ENCODE results near the gene DEPDC5.
A peak's percentile ranks its signal among the peaks of the same experiment; 100 is the strongest.

The DEPDC5 gene

DNA sequence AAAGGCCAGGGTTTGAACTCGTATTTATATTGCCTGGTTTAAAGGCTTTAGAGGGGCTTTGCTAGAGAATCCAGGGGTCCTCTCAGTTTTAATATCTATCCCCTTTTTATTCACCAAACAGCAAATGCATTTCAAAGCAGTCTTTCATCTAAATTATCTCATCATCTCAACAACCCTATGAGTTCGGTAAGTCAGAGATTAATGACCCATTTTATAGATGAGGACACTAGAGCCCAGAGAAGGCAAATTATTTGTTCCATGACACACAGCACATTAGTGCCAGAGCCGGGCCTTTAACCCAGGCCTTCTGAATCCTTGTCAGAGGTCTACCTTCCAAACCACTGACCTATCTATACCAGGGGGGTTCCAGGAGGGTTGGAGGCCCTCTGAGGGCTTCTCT, 173.7 kb downstream of the DEPDC5 start:
- no peak for DNase-seq

DNA sequence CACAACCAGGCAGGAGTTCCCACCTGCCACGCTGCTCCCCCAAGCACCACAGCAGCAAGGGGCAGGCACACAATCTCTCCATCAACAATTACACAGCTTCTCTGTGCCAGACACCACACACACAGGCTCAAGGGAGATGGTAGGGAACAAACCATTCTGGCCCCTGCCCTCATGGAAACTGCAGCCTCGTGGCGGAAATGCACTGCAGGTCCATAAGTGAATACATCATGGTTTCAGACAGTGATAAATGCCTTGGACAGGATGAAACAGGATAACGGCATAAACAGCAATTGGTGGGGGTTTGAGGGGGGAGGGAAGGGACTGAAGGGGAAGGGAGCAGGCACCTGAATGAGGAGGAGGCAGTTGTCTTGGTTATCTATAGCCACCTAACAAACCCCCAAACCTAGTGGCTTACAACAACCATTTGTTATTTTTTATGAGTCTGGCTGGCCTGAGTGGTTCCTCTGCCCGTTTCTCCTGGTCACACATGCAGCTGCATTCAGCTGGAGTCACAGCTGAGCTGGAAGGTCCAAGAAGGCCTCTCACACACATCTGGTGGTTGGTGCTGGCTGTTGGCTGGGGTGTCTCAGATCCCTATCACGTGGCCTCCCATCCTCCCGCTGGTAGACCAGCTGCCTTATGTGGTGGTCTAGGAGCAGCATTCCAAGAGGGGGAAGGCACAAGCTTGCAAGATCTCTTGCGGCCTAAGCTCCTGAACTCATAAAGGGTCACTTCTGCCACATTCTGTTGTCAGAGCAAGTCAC, 175.5 kb downstream of the DEPDC5 start:
- peak in 1 of 2 donors; percentile 35 for DNase-seq

DNA sequence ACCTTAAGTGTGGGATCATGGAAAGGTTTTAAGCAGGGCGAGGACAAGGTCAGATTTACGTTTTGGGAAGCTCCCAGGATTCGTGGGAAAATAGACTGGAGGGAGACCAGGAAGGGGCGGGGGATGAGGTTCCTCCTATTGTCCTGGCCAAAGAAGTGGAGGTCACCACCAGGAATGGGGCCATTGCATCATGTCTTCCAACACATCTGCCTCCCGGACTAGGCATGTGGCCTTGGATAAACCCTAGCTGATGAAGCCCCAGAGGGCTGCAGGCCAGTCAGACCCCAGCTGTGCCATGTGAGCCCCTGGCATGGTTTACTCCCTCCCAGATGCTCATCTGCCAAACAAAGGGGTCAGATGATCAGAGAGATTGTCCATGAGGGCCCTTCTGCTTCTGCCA, 179.0 kb downstream of the DEPDC5 start:
- DNase-seq: no peak

DNA sequence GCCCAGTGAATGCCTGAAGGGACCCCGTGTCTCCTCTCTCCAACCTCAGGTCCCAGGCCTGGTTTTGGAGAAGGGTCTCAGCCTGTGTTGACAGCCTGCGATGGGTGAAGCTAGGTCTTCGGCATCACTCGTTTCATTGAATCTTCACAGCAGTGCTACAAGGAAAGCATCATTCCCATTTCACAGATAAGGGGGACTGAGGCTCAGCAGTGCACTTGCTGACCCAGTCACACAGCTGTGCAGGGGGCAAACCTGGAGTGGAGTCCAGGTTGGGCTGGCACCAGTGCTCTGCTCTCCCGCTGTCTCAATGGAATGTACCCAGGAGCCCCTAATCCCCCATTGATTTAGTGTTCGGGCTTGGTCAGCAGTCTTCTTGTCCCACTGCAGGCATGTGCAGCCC, 179.6 kb downstream of the DEPDC5 start:
- DNase-seq: no peak

DNA sequence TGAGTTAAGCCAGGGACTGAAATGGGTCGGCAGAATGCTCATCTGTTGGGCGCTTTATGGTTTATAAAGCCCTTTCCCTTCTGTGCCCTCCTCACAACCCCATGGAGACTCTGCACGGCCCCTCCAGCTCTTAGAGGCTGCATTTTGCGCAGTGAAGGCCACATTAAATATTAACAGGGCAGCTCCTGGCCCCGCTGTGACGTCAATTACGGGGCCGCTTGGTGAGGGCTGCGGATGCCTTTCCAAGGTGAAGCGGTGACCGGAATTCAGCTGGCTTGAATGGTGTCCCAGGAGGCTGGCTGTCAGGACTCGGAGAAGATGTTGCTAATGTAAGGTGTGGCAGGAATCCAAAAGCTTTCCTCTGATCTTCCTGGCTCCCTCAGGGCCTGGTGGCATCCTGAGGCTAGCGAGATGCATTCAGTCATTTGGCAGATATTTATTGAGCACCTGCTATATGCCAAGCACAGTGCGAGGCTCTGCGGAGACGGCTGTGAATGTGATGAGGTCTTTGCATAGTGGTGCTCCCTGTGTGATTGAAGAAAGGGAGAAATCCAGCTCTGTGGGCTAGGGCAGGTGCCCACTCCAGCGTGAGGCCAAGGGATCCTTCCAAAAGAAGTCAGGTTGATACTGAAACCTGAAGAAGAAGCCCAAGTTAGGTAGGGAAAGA, 180.1 kb downstream of the DEPDC5 start:
- no peak for DNase-seq

DNA sequence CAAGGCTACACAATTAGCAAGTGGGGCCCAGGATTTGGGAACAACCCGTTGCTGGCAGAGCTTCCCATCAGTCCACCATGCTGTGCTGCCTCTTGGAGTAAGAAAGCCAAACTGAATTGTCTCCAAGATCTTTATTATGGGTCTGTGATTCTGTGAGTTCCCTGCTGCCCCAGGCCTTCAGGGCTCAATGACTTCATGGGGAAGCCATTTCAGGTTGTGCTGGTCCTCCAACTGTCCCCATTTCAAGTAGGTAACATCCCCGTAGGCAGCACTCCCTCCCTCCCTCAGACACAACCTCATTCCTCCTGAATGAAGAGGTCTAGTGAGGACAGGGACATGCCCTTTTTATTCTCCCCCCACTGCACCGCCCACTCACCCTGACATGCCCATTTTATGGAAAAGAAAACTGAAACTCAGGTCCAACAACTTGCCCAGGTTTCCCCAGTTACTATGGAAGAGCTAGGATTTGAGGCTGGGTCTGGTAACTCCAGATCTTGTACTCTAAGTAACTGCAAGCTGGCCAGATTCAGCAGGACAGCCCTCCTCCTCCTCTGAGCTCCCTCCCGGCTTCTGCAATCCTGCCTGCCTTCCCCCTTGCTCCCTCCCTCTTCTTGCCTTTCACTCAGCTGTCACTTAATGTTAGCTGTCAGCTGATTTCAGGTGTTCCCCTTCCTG, 182.3 kb downstream of the DEPDC5 start:
- no peak for DNase-seq

DNA sequence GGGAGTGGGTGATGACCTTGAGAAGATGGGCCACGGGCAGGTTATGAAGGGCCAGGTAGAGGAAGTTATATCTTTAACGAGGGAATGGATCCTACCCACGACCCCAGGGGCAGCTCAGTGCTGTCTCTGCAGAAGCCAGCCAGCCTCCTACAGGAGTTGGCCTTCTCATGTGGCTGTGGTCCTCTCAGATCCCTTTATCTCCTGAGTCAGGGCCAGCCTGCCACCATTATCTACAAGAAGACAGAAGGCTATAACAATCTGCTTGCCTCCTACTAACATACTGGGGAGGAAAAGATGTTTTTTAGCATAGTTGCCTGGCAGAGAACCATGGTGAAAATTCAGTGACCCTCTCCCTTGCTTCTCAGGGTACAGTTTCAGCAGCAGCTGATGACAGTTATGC, 183.5 kb downstream of the DEPDC5 start:
- no peak for DNase-seq

DNA sequence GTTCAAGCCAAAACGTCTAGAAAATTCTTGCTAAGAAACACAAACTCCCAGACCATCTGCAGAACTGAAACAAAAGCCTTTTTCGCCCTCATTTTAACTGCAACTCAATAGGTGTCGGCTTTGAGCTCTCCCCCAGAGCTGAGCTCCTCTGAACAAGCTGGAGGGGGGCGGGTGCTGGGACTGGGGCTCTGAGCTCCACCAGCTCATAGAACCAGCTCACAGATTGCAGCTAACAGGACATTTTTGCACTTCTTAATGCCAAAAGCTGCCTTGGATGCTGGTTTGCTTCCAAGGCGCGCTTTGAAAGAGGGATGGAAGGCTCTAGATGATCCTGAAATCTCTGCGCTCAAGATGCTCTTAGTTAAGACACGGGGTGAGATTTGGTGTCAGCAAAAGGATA, 184.5 kb downstream of the DEPDC5 start:
- DNase-seq: no peak

DNA sequence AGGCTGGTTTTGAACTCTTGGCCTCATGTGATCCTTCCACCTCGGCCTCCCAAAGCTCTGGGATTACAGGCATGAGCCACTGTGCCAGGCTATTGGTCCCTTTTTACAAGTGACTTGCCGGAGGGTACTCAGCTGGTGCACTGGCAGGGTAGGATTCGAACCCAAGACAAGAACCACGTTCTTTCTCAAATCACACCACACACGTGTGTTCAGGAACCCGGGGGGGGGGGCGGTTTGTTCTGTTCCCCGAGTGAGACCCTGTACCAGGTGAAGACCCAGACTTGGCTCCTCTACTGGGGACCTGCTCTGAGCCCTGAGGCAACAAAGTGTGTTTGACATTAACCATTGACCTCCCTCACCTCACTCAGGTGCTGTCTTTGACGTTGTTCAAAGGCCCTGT, 186.7 kb downstream of the DEPDC5 start:
- no peak for DNase-seq

DNA sequence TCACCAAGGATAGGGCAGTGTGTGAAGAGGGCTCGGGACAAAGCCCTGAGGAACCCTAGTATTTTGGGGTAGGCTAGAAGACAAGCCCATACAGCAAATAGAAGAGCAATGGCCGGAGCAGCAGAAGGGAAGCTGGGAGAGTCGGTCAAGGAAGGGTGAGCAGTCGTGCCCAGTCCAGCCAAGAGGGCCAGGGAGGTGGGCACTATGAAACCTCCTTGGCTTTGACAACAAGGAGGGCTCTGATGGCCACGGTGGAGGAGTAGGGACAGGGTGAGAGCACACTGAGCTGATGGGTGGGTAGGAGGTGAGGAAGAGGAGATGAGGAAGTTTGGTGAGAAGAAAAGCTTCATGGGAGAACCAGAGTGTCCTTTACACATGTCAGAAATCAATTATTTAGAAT, 188.3 kb downstream of the DEPDC5 start:
- DNase-seq: no peak

DNA sequence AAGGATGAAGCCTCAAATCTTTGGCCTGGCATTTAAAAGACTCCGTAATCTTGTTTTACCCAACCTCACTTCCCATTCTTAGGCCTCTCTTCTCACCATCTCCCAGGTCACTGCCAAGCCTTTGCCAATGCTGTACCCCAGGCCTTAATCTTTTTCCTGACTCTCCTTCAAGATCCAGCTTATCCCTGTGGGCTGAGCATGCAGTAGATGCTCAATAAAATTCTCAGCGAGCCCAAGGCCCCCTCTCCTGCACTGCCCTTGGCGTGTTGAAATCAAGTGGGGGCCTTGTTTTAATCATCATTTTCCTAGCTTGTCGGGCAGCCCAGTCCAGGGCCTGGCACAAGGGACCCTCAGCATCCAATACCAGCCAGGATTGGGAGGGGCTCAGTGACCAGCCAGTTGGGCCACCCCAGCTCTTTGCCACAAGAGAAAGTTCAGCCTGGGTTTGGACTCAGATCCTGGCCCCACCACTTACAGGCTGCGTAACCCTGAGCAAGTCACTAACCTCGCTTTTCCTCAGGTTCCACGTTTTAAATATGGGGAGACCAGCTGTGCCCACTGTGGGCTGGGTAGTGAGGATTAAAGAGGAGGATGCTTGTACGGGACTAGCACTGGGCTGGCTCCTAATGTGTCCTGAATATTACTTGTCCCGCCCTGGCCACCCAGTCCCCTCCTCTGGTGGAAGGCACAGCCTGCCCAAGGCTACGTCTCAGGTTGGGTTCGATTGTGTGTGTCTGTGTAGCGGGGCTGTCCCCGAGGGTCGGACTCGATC, 189.6 kb downstream of the DEPDC5 start:
- no peak for DNase-seq

DNA sequence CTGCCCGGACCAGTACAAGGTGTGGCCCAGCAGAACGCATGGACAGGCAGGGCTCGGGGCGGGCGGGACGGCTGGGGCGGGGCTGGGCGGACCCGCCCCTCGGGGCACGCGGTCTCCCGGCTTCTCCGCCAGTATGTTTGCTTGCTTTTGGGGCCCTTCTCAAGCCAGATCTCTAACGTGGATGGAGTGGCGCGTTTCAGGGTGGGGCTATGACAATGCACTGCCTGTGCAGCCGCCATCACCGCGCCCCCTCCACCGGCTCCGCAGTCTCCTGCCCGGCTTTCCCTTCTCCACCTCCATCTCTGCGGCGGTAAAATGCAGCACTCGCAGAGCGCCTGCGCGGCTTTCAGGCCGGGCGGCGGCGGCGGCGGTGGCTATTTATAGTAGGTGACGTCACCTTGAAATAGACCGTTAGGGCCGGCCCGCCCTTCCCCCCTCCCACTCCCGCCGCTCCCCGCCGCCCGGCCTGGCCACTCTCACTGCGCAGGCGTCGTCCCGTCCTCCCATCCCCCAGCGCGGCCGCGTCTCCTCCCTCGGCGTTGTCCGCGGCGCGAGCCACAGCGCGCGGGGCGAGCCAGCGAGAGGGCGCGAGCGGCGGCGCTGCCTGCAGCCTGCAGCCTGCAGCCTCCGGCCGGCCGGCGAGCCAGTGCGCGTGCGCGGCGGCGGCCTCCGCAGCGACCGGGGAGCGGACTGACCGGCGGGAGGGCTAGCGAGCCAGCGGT, 190.3 kb downstream of the DEPDC5 start, which contains the start of gene YWHAH:
YWHAH (plus strand) TSS at position 558 of the 722 bp plus-strand sequence. CDS start 199 bp downstream, outside the sequence.
- peak; percentile 86 to 95 for DNase-seq

DNA sequence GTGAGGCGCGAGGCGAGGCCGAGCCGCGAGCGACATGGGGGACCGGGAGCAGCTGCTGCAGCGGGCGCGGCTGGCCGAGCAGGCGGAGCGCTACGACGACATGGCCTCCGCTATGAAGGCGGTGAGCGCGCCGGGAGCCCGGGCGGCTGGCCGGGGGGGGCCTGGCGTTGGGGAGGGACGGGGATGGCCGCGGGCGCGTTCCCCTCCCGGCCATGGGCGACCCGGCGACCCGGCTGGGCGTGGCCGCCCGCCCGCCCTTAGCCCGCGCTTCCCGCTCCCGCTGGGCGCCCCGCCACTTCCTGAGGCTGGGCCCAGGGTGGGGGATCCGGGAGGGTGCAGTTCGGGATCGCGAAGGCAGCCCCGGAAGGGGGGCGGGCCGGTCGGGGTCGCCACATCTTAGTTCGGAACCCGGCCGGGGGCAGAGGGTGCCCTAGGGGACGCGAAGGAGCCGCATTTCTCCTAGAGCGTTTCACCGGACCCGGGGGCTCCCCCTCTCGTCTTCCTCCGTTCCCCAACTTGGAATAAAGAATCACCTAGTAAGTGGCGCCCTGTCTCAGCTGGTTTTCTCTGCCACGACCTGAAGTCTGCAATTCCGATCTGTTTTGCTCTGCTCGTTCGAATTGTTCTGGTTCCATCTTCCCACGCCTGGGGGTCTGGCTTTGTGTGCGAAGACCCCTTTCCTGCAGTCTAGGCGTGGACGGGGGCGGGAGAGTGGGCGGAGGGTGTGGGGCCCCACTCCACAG, 191.1 kb downstream of the DEPDC5 start:
- DNase-seq: no peak

DNA sequence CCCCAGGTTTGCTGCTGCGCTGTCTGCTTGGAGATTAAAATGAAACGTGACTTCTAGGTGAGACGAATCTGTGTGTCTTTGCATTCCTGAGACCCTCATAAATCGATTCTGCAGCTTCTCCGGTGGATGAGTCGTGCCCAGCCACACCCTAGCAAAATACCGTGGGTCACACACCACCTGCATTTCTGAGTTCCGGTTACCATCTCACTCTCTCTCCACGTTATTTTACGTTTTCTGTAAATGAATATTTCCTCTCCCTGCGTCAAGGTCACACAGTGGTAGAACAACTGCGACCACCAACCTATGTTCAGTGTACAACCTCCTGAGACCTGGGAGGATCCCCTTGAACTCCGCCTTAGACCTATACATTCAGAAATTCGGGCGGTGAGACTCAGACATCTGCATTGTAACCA, 191.6 kb downstream of the DEPDC5 start:
- DNase-seq: no peak

DNA sequence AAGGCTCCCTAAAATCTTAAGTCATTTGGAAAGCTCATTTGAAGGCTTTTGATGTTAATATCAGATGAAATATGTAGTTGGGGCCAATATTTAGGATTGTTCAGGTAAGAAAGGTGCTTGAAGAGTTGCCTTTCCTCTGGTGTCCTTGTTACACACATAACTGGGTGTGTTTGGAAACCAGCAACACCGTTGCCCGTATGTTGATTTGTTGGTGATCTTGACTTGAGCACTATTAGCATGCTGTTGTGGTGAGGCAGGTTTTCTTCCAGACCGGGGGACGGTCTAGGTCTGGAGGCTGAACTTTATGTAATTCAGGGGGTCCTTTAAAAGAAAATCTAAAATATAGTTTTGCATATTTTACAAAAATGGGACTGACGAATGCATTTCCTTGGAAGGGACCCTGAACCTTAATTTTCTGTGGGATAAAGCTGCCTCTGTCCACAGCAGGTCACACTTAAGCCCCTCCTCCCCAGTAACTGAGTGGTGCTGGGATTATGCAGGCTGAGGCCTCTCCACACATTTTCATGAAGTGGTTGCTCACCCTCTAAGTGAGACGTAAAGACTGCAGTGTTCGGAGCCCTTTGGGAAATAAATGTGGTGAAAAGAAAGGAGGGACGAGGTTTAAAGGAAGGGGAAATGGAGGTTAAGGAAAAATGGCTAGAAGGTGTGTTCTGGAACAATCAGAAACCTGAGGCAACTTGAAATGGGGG, 192.3 kb downstream of the DEPDC5 start:
- no peak for DNase-seq

DNA sequence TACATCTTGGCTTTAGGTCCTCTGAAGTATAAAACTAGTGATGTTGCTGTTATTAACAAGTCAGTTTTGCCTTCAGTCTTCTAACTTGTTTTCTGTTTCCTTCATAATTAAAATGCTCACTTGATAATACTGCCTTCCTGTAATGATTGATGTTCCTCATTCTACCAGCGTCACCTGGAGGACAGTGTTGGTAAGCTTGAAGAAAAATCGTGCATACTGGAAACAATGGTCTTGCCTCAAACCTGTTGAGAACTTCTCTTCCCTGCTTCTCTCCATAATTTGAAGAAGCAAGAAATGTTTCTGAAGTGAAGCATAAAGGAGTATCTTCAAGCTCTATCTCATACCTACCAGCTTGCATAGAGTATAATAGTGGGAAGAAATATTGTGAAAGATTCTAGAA, 193.5 kb downstream of the DEPDC5 start:
- DNase-seq: peak in 1 of 2 donors; percentile 31

DNA sequence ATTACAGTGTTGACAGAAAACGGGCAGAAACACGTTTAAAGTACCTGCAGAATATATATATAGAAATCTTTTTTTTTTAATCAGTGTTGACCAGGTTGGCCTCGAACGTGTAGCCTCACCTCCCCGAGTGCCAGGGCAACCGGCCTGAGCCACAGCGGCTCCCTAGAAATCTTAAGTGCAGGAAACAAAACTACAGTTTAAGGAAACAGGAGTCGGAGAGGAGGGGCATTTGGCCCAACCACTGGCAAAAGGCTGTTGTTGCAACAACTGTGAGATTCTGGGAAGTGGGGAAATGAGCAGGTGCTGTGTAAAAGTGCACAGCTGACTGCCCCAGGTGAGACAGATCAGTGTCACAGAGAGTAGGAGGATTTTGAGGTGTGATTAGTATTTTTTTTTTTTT, 194.2 kb downstream of the DEPDC5 start:
- DNase-seq: no peak

DNA sequence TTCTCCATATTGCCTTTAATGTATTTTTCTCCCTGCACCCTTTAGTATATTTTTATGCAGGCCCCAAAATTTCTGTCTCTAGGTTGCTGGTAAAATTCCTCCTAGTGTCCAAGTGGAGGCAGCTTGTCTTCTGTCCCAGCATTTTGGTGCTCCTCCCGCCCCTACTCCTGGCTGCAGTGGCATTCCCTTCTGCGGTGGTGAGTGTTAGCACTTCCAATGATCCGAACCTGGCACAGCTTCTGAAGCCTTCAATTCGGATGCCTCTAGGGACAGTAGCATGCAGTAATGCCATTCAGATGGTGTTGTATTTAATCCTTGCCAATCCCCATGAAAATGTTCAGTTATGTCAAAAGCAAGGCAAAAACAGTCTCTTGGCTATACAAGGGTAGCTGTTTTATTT, 196.4 kb downstream of the DEPDC5 start:
- DNase-seq: peak in 1 of 2 donors; percentile 34

DNA sequence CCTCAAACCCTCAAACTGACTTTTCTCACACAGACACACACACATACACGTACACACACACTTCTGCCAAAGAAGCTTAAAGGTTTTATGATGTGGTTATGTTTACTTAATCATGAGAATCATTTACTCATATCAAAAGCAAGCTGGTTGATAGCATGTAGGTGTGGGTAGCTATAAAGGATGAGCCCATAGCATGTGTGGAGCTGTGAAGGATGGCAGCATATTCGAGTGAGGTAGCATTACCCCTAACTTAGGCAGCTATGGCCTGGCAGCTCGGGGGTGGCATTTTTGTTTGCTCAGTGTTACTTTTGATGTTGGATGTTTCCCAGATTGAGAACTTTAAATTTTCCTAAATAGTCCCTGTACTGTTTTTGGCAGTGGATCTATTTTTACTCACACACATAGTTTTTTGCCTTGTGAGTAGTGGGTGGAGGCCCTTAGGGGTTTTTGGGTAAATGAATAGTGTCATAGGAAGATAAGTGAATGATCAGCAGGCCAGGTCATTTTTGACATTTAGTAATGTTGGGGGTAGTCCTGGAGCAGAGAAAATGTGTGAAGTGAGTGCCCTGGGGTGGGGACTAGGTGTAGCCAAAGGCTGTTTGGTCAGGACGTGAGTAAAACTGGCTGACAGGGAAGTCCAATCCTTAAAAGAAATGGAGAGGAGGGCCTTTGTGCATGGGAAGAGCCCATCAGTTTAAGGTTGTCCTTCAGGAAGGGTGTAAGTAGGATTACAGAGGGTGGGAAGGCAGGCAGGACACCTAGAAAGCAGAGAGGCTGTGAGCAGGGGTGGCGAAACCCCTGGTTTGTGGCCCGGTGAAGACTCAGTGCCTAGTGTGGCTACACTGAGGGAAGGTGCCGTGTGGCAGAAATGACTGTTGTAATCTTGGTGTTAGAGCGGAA, 197.6 kb downstream of the DEPDC5 start:
- DNase-seq: no peak

DNA sequence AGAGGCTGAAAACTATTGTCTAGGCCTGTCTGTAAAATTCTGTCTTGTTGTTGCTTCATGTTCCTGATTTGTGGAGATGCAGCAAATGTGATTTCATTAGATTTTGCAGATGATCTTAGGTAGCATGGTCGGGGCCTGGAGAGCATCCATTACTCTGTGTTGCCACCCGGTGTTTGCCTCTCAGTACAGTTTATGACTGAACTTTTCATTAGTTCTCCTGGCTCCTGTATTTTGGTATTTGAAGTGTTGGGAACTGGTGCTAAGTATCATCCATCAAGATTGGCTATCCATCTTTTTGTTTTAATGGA, 198.2 kb downstream of the DEPDC5 start:
- no peak for DNase-seq

All from hippocampal formation (tissue), 2 donors.